Measurements from ENCODE around the gene CHID1. TPM values are rescaled to one million over a fixed set of nuclear protein-coding genes. Genes with fewer than 3 reads are reported as not detected.

Gene CHID1
- total RNA-seq, 1 donor from 2014 or later = 74.6 TPM

- H3K27ac ChIP-seq (ENCODE audit: low read depth, low read length) = no peak overlapping the region
- no peaks in the 10 kb centered on the region for H3K9me3 ChIP-seq (ENCODE audit: insufficient read depth, low read depth, low read length)
- no peak overlapping the region for H3K9ac ChIP-seq (ENCODE audit: low read length)
- no peak overlapping the region for H2AFZ ChIP-seq (ENCODE audit: low read depth, low read length)
- no peaks in the 10 kb centered on the region for H3K27me3 Mint-ChIP-seq (ENCODE audit: low read depth, unreplicated experiment)
- H3K79me2 ChIP-seq (ENCODE audit: insufficient read depth, low read length) = peaks cover 5% of the 10 kb centered on the region
- no peak overlapping the region for H3K27ac Mint-ChIP-seq (ENCODE audit: unreplicated experiment)
- peaks cover 8% of the 10 kb centered on the region for H3K4me1 ChIP-seq (ENCODE audit: insufficient read depth, low read length)
- H3K36me3 Mint-ChIP-seq (ENCODE audit: low read depth, unreplicated experiment) = peaks cover 2% of the 10 kb centered on the region
- H4K20me1 ChIP-seq (ENCODE audit: insufficient read depth, low read length) = peaks cover 88% of the 10 kb centered on the region
- H3K4me3 Mint-ChIP-seq (ENCODE audit: unreplicated experiment) = no peak overlapping the region
- H3K27me3 ChIP-seq (ENCODE audit: insufficient read depth, low read length) = no peaks in the 10 kb centered on the region
- FAIRE-seq (no peak), DNase-seq (ENCODE audit: low read depth) (no peak)
- H3K4me1 Mint-ChIP-seq (ENCODE audit: low read depth, unreplicated experiment) = peaks cover 3% of the 10 kb centered on the region
- no peak overlapping the region for H3K4me3 ChIP-seq (ENCODE audit: insufficient read depth, low read depth, low read length)
- H3K36me3 ChIP-seq (ENCODE audit: insufficient read depth, low read length) = no peaks in the 10 kb centered on the region
- H3K9me3 Mint-ChIP-seq (ENCODE audit: unreplicated experiment) = no peaks in the 10 kb centered on the region
- no peak overlapping the region for H3K4me2 ChIP-seq (ENCODE audit: low read length)
- no peak for TF ChIP-seq EZH2 (IDR thresholded peaks at IDR 0.05; ENCODE audit: insufficient read depth, low read length)
- TF ChIP-seq CTCF (IDR thresholded peaks at IDR 0.05; ENCODE audit: insufficient read depth, low read depth, low read length) = no peak
Measured at GRCh38 chr11:855796-856195, 54.8 kb downstream of the CHID1 start.

GRCh38 chr11:855330-855674, 55.3 kb downstream of the CHID1 start:
- Mint-ChIP-seq H3K4me3 (ENCODE audit: unreplicated experiment) (no peak overlapping the region), H3K36me3 (ENCODE audit: low read depth, unreplicated experiment) (peaks cover 2% of the 10 kb centered on the region), H3K27me3 (ENCODE audit: low read depth, unreplicated experiment) (no peaks in the 10 kb centered on the region), H3K9me3 (ENCODE audit: unreplicated experiment) (no peaks in the 10 kb centered on the region), H3K27ac (ENCODE audit: unreplicated experiment) (no peak overlapping the region), H3K4me1 (ENCODE audit: low read depth, unreplicated experiment) (peaks cover 1% of the 10 kb centered on the region)
- Histone ChIP-seq H3K4me1 (ENCODE audit: insufficient read depth, low read length) (peaks cover 8% of the 10 kb centered on the region), H3K4me2 (ENCODE audit: low read length) (no peak overlapping the region), H4K20me1 (ENCODE audit: insufficient read depth, low read length) (peaks cover 91% of the 10 kb centered on the region), H3K9ac (ENCODE audit: low read length) (no peak overlapping the region), H3K27ac (ENCODE audit: low read depth, low read length) (no peak overlapping the region), H3K27me3 (ENCODE audit: insufficient read depth, low read length) (no peaks in the 10 kb centered on the region), H3K9me3 (ENCODE audit: insufficient read depth, low read depth, low read length) (no peaks in the 10 kb centered on the region), H3K79me2 (ENCODE audit: insufficient read depth, low read length) (peaks cover 6% of the 10 kb centered on the region), H2AFZ (ENCODE audit: low read depth, low read length) (no peak overlapping the region), H3K36me3 (ENCODE audit: insufficient read depth, low read length) (no peaks in the 10 kb centered on the region), H3K4me3 (ENCODE audit: insufficient read depth, low read depth, low read length) (no peak overlapping the region)
- TF ChIP-seq CTCF (IDR thresholded peaks at IDR 0.05; ENCODE audit: insufficient read depth, low read depth, low read length) (no peak), EZH2 (IDR thresholded peaks at IDR 0.05; ENCODE audit: insufficient read depth, low read length) (no peak)
- DNase-seq (ENCODE audit: low read depth) (no peak), FAIRE-seq (no peak)

GRCh38 chr11:854601-855329, 55.8 kb downstream of the CHID1 start:
- Histone ChIP-seq H3K9ac (ENCODE audit: low read length) (no peak overlapping the region), H2AFZ (ENCODE audit: low read depth, low read length) (no peak overlapping the region), H3K79me2 (ENCODE audit: insufficient read depth, low read length) (peaks cover 6% of the 10 kb centered on the region), H3K4me2 (ENCODE audit: low read length) (no peak overlapping the region), H4K20me1 (ENCODE audit: insufficient read depth, low read length) (peaks cover 89% of the 10 kb centered on the region), H3K4me1 (ENCODE audit: insufficient read depth, low read length) (peaks cover 4% of the 10 kb centered on the region), H3K4me3 (ENCODE audit: insufficient read depth, low read depth, low read length) (no peak overlapping the region), H3K27me3 (ENCODE audit: insufficient read depth, low read length) (no peaks in the 10 kb centered on the region), H3K36me3 (ENCODE audit: insufficient read depth, low read length) (no peaks in the 10 kb centered on the region), H3K9me3 (ENCODE audit: insufficient read depth, low read depth, low read length) (no peaks in the 10 kb centered on the region), H3K27ac (ENCODE audit: low read depth, low read length) (no peak overlapping the region)
- no peak overlapping the region for H3K27ac Mint-ChIP-seq (ENCODE audit: unreplicated experiment)
- TF ChIP-seq EZH2 (IDR thresholded peaks at IDR 0.05; ENCODE audit: insufficient read depth, low read length) (no peak), CTCF (IDR thresholded peaks at IDR 0.05; ENCODE audit: insufficient read depth, low read depth, low read length) (no peak)
- DNase-seq (ENCODE audit: low read depth) = no peak
- no peaks in the 10 kb centered on the region for H3K9me3 Mint-ChIP-seq (ENCODE audit: unreplicated experiment)
- peaks cover 1% of the 10 kb centered on the region for H3K4me1 Mint-ChIP-seq (ENCODE audit: low read depth, unreplicated experiment)
- H3K4me3 Mint-ChIP-seq (ENCODE audit: unreplicated experiment) = no peak overlapping the region
- FAIRE-seq = no peak
- no peaks in the 10 kb centered on the region for H3K27me3 Mint-ChIP-seq (ENCODE audit: low read depth, unreplicated experiment)
- peaks cover 2% of the 10 kb centered on the region for H3K36me3 Mint-ChIP-seq (ENCODE audit: low read depth, unreplicated experiment)

Data from astrocyte (in vitro differentiated cells and primary cell).